ENCODE results near the gene ZNF804A. TPM values are rescaled to one million over a fixed set of nuclear protein-coding genes. Genes with fewer than 3 reads are reported as not detected.
A peak's percentile ranks its signal among the peaks of the same experiment; 100 is the strongest.

ZNF804A gene
- total RNA-seq = not detected

GRCh38 chr2:184598316-184599053, at the start of gene ZNF804A:
Gene ZNF804A, plus strand, starts transcription at chr2:184598529. Its CDS starts 431 bp downstream, at chr2:184598960.
- H3K4me1 ChIP-seq = peaks cover 19% of the 10 kb centered on the region
- WGBS, 2 donors = 1 to 2% methylated on average over 35 to 87 of the region's 88 CpGs
- H3K4me3 ChIP-seq = peak within 1 kb of the TSS; percentile 15 to 43
- peak within 1 kb of the TSS in 1 of 4 donors; percentile 74 for H3K27ac ChIP-seq
- no peaks in the 10 kb centered on the region for H3K36me3 ChIP-seq (replicated peaks in 1 of 2; ENCODE audit: insufficient read depth in 1 of 2, low read depth in 2 of 2)
- DNase-seq (peak; percentile 20 to 62 (median 40)), ATAC-seq (peak; percentile 71)
- no peaks in the 10 kb centered on the region for H3K9me3 ChIP-seq
- intact Hi-C loops (cut with DNase I) = no loop called here
- no peaks in the 10 kb centered on the region for H3K27me3 ChIP-seq
- no peak for TF ChIP-seq POLR2A (IDR thresholded peaks at IDR 0.05)
- TF ChIP-seq, protein P1, sequence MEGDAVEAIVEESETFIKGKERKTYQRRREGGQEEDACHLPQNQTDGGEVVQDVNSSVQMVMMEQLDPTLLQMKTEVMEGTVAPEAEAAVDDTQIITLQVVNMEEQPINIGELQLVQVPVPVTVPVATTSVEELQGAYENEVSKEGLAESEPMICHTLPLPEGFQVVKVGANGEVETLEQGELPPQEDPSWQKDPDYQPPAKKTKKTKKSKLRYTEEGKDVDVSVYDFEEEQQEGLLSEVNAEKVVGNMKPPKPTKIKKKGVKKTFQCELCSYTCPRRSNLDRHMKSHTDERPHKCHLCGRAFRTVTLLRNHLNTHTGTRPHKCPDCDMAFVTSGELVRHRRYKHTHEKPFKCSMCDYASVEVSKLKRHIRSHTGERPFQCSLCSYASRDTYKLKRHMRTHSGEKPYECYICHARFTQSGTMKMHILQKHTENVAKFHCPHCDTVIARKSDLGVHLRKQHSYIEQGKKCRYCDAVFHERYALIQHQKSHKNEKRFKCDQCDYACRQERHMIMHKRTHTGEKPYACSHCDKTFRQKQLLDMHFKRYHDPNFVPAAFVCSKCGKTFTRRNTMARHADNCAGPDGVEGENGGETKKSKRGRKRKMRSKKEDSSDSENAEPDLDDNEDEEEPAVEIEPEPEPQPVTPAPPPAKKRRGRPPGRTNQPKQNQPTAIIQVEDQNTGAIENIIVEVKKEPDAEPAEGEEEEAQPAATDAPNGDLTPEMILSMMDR (IDR thresholded peaks at IDR 0.05) = no peak

DNA sequence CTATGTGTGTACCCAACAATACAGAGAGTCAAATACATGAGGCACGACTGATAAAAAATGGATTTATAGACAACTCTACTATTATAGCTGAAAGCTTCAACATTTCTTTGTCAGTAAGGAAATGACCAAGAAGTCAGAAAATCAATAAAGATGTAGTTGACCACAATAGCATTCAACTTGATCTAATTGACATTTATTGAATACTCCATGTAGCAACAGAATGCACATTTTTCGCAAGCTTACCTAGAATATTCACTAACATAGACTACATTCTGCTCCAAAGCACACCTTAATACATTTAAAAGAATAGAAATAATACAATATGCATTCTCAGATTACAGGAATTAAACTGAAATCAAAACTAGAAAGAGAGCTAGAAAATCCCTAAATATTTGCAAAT, 49.2 kb upstream of the ZNF804A start:
- Histone ChIP-seq H3K36me3 (replicated peaks in 1 of 2; ENCODE audit: insufficient read depth in 1 of 2, low read depth in 2 of 2) (no peaks in the 10 kb centered on the region), H3K27me3 (no peaks in the 10 kb centered on the region), H3K9me3 (no peaks in the 10 kb centered on the region), H3K4me1 (no peaks in the 10 kb centered on the region), H3K4me3 (no peak overlapping the region), H3K27ac (no peak overlapping the region)
- 84% methylated on average over 2 of the region's 2 CpGs for WGBS, 2 donors
- TF ChIP-seq, protein P1 (IDR thresholded peaks at IDR 0.05) = no peak
- no peak for TF ChIP-seq POLR2A (IDR thresholded peaks at IDR 0.05)
- ATAC-seq (no peak), DNase-seq (no peak)
- intact Hi-C loops (cut with DNase I) = no loop called here

- no peak for ATAC-seq
- no peak for DNase-seq
- H3K9me3 ChIP-seq = no peaks in the 10 kb centered on the region
- H3K36me3 ChIP-seq (replicated peaks in 1 of 2; ENCODE audit: insufficient read depth in 1 of 2, low read depth in 2 of 2) = no peaks in the 10 kb centered on the region
- no peaks in the 10 kb centered on the region for H3K27me3 ChIP-seq
- H3K27ac ChIP-seq = no peak overlapping the region
- intact Hi-C loops (cut with DNase I) = no loop called here
- 68 to 79% methylated on average over 1 of the region's 1 CpG for WGBS, 2 donors
- H3K4me1 ChIP-seq = no peaks in the 10 kb centered on the region
- no peak overlapping the region for H3K4me3 ChIP-seq
- no peak for TF ChIP-seq POLR2A (IDR thresholded peaks at IDR 0.05)
- TF ChIP-seq, protein P1 (IDR thresholded peaks at IDR 0.05) = no peak
Measured at GRCh38 chr2:184551626-184552025, 46.7 kb upstream of the ZNF804A start.

DNA sequence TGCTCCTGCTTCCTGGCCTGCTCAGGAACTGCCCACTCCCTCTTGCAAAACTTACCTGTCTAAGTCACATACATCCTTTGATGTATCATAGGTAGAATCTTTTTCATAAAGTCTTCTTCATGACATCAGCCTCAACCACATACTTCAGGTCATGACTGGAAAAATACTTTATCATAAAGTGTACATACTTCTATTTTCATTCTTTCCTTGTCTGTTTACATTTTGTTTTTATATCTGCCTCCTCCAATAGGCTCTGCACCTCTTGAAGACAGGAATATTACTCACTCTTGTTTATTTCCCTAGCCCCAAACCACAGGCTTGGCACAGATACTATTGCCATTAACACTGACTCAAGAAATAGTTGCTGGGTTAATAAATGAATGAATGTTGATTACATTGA, 43.6 kb upstream of the ZNF804A start:
- H3K4me3 ChIP-seq = no peak overlapping the region
- H3K27me3 ChIP-seq = no peaks in the 10 kb centered on the region
- no peak for DNase-seq
- intact Hi-C loops (cut with DNase I) = no loop called here
- TF ChIP-seq, protein P1 (IDR thresholded peaks at IDR 0.05) = no peak
- no peak for TF ChIP-seq POLR2A (IDR thresholded peaks at IDR 0.05)
- H3K36me3 ChIP-seq (replicated peaks in 1 of 2; ENCODE audit: insufficient read depth in 1 of 2, low read depth in 2 of 2) = no peaks in the 10 kb centered on the region
- no peaks in the 10 kb centered on the region for H3K9me3 ChIP-seq
- no peak overlapping the region for H3K27ac ChIP-seq
- H3K4me1 ChIP-seq = no peaks in the 10 kb centered on the region
- ATAC-seq = no peak

- no peak for ATAC-seq
- intact Hi-C loops (cut with DNase I) = no loop called here
- Histone ChIP-seq H3K4me3 (no peak overlapping the region), H3K36me3 (replicated peaks in 1 of 2; ENCODE audit: insufficient read depth in 1 of 2, low read depth in 2 of 2) (no peaks in the 10 kb centered on the region), H3K27me3 (no peaks in the 10 kb centered on the region), H3K4me1 (no peaks in the 10 kb centered on the region), H3K9me3 (no peaks in the 10 kb centered on the region), H3K27ac (no peak overlapping the region)
- DNase-seq = no peak
- TF ChIP-seq, protein P1 (IDR thresholded peaks at IDR 0.05) = no peak
- TF ChIP-seq POLR2A (IDR thresholded peaks at IDR 0.05) = no peak
- 78 to 80% methylated on average over 5 of the region's 5 CpGs for WGBS, 2 donors
Measured at GRCh38 chr2:184555352-184555751, 43.0 kb upstream of the ZNF804A start.
